Keratinocyte (primary cell): ENCODE results near the gene CNPPD1.

Source experiments
- EZH2 ChIP-seq: IDR thresholded peaks from one replicate; pipeline ENCODE4 v1.6.1; 2012; ENCODE audit warnings: inconsistent platforms, mild to moderate bottlenecking, low read length, moderate library complexity
- TF ChIP-seq, protein P1 (sequence below), 3 experiments: IDR thresholded peaks in 1 of 3; conservative IDR thresholded peaks in 1 of 3; optimal IDR thresholded peaks in 1 of 3; 2 replicates in 2 of 3; 3 replicates in 1 of 3; pipeline versions ENCODE3 to v1.5.1; 2011; ENCODE audit warnings: low read length in 3 of 3, mild to moderate bottlenecking in 3 of 3, moderate library complexity in 2 of 3, control low read depth in 1 of 3, inconsistent platforms in 1 of 3; ENCODE audit not compliant: insufficient read depth in 2 of 3; ENCODE audit errors: extremely low read depth in 1 of 3

DNA sequence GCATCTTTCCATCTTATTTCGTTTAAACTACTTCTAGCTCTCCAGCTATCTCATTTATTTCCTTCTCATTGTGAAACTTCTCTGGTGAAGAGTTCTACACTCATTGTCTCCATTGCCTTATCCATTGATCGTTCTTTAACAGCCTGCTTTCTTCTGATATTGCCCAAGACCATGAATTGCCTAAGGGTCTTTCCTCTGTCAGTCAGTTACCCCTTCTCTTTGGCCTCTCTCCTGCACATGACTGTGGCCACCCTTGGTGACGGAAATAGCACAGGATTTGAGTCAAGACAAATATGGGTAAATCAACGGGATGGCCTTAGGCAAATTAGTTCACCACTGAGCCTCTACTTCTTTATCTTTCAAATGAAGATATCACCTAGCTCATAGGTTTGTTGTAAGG lies 42.7 kb downstream of the CNPPD1 start:
- TF ChIP-seq, protein P1, sequence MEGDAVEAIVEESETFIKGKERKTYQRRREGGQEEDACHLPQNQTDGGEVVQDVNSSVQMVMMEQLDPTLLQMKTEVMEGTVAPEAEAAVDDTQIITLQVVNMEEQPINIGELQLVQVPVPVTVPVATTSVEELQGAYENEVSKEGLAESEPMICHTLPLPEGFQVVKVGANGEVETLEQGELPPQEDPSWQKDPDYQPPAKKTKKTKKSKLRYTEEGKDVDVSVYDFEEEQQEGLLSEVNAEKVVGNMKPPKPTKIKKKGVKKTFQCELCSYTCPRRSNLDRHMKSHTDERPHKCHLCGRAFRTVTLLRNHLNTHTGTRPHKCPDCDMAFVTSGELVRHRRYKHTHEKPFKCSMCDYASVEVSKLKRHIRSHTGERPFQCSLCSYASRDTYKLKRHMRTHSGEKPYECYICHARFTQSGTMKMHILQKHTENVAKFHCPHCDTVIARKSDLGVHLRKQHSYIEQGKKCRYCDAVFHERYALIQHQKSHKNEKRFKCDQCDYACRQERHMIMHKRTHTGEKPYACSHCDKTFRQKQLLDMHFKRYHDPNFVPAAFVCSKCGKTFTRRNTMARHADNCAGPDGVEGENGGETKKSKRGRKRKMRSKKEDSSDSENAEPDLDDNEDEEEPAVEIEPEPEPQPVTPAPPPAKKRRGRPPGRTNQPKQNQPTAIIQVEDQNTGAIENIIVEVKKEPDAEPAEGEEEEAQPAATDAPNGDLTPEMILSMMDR (optimal IDR thresholded peaks at IDR 0.05 in 1 of 3, IDR thresholded peaks at IDR 0.05 in 1 of 3, conservative IDR thresholded peaks at IDR 0.05 in 1 of 3; ENCODE audit: extremely low read depth in 1 of 3, insufficient read depth in 2 of 3, low read length in 3 of 3) = no peak
- no peak for TF ChIP-seq EZH2
